Tibial nerve (tissue), 4 donors: Measurements from ENCODE around the gene NRL. TPM values are rescaled to one million over a fixed set of nuclear protein-coding genes. Genes with fewer than 3 reads are reported as not detected.
"Not testable (repeated sequence)": the region's sequence is repeated elsewhere in the genome, so short reads cannot be mapped to it uniquely, and the experiment has no call there.

Experiments
- DNase-seq, 2 donors: peaks; one replicate each; pipeline ENCODE4 v3.0.0-alpha.2; 2019; ENCODE audit warnings: low spot score in 2 of 2
- H3K27ac ChIP-seq, 4 donors: fragments of 200-600 bp; sonication (generic) in 3 of 4; one replicate each; pipeline ENCODE4 v1.5.1; 2017 to 2019; ENCODE audit warnings: mild to moderate bottlenecking in 1 of 4
- H3K27me3 ChIP-seq, 2 donors: fragments of 200-600 bp; sonication (generic) in 1 of 2; one replicate each; pipeline versions ENCODE4 v1.5.1 to v1.6.0; 2017 to 2019
- H3K36me3 ChIP-seq, 3 donors: fragments of 200-600 bp; sonication (generic); one replicate each; pipeline ENCODE4 v1.5.1; 2018 to 2019
- H3K4me1 ChIP-seq, 4 donors: fragments of 200-600 bp; sonication (generic) in 3 of 4; one replicate each; pipeline ENCODE4 v1.5.1; 2017 to 2019
- H3K4me3 ChIP-seq, 4 donors: fragments of 200-600 bp; sonication (generic) in 3 of 4; one replicate each; pipeline ENCODE4 v1.5.1; 2017 to 2019; ENCODE audit warnings: mild to moderate bottlenecking in 1 of 4, moderate library complexity in 1 of 4
- H3K9me3 ChIP-seq, 4 donors: fragments of 200-600 bp; sonication (generic) in 3 of 4; one replicate each; pipeline ENCODE4 v1.5.1; 2017 to 2019
- EP300 ChIP-seq, 2 donors: sonication (generic); formaldehyde crosslinking; IDR thresholded peaks; one replicate each; pipeline ENCODE4 v1.6.1; 2017; ENCODE audit warnings: antibody characterized with exemption in 2 of 2, mild to moderate bottlenecking in 1 of 2
- POLR2A ChIP-seq, 2 donors: fragments of 450-650 bp; IDR thresholded peaks; one replicate each; pipeline ENCODE4 v1.6.1; 2017; ENCODE audit warnings: antibody characterized with exemption in 2 of 2, mild to moderate bottlenecking in 2 of 2, moderate library complexity in 2 of 2
- WGBS, 2 donors: methylation state at CpG; one replicate each; pipeline ENCODE4 v1.1.5; 2018; 5-methylcytosine and 5-hydroxymethylcytosine counted together
- total RNA-seq, 4 donors: library from RNA; depleted of rRNA; stranded (reverse); fragments of >200 nt; gene quantifications; one replicate each; pipeline ENCODE4 v1.1.0, GENCODE V29; 2016
- TF ChIP-seq, protein P1 (sequence below), 5 experiments: fragments of 200-600 bp in 3 of 5; fragments of 450-650 bp in 2 of 5; sonication (generic) in 3 of 5; IDR thresholded peaks; one replicate each; pipeline ENCODE4 v1.5.1; 2016 to 2019; ENCODE audit warnings: antibody characterized with exemption in 5 of 5, mild to moderate bottlenecking in 3 of 5, moderate library complexity in 2 of 5

Gene NRL
- total RNA-seq, 4 donors from 2014 or later = 4.8 to 7.0 (median 5.9) TPM

GRCh38 chr14:24110523-24110922 lies 4.2 kb downstream of the NRL start:
- no peak overlapping the region for H3K27ac ChIP-seq
- no peak for TF ChIP-seq EP300 (IDR thresholded peaks at IDR 0.05)
- no peak for TF ChIP-seq POLR2A (IDR thresholded peaks at IDR 0.05)
- TF ChIP-seq, protein P1, sequence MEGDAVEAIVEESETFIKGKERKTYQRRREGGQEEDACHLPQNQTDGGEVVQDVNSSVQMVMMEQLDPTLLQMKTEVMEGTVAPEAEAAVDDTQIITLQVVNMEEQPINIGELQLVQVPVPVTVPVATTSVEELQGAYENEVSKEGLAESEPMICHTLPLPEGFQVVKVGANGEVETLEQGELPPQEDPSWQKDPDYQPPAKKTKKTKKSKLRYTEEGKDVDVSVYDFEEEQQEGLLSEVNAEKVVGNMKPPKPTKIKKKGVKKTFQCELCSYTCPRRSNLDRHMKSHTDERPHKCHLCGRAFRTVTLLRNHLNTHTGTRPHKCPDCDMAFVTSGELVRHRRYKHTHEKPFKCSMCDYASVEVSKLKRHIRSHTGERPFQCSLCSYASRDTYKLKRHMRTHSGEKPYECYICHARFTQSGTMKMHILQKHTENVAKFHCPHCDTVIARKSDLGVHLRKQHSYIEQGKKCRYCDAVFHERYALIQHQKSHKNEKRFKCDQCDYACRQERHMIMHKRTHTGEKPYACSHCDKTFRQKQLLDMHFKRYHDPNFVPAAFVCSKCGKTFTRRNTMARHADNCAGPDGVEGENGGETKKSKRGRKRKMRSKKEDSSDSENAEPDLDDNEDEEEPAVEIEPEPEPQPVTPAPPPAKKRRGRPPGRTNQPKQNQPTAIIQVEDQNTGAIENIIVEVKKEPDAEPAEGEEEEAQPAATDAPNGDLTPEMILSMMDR (IDR thresholded peaks at IDR 0.05) = no peak
- H3K36me3 ChIP-seq = no peaks in the 10 kb centered on the region
- H3K4me1 ChIP-seq = peaks cover 0 to 19% (median 1%) of the 10 kb centered on the region in 4 donors
- no peak overlapping the region for H3K4me3 ChIP-seq
- 48 to 60% methylated on average over 1 of the region's 1 CpG for WGBS, 2 donors
- no peaks in the 10 kb centered on the region for H3K9me3 ChIP-seq
- no peaks in the 10 kb centered on the region for H3K27me3 ChIP-seq
- DNase-seq = no peak

GRCh38 chr14:24110060-24110459 lies 4.7 kb downstream of the NRL start:
- DNase-seq = no peak
- WGBS, 2 donors = 85 to 89% methylated on average over 9 of the region's 9 CpGs

GRCh38 chr14:24108336-24108874 lies 6.3 kb downstream of the NRL start:
- Histone ChIP-seq H3K27me3 (no peaks in the 10 kb centered on the region), H3K9me3 (no peaks in the 10 kb centered on the region), H3K36me3 (peaks cover 0 to 17% (median 0%) of the 10 kb centered on the region in 3 donors), H3K4me3 (no peak overlapping the region), H3K4me1 (peaks cover 0 to 15% (median 0%) of the 10 kb centered on the region in 4 donors), H3K27ac (peak overlapping the region in 3 of 4 donors; percentile 4 to 17 (median 16))
- DNase-seq = no peak
- TF ChIP-seq, protein P1 (IDR thresholded peaks at IDR 0.05) = no peak
- no peak for TF ChIP-seq EP300 (IDR thresholded peaks at IDR 0.05)
- no peak for TF ChIP-seq POLR2A (IDR thresholded peaks at IDR 0.05)
- 34 to 52% methylated on average over 5 of the region's 5 CpGs for WGBS, 2 donors

More at GRCh38 chr14:24110060-24110459, 4.7 kb downstream of the NRL start:
- Histone ChIP-seq H3K27me3 (no peaks in the 10 kb centered on the region), H3K9me3 (no peaks in the 10 kb centered on the region), H3K4me3 (no peak overlapping the region), H3K36me3 (peaks cover 0 to 2% (median 0%) of the 10 kb centered on the region in 3 donors), H3K4me1 (peaks cover 0 to 16% (median 0%) of the 10 kb centered on the region in 4 donors), H3K27ac (no peak overlapping the region)
- TF ChIP-seq, protein P1 (IDR thresholded peaks at IDR 0.05) = no peak
- no peak for TF ChIP-seq EP300 (IDR thresholded peaks at IDR 0.05)
- no peak for TF ChIP-seq POLR2A (IDR thresholded peaks at IDR 0.05)

- H3K4me3 ChIP-seq = no peak overlapping the region
- no peak overlapping the region for H3K27ac ChIP-seq
- TF ChIP-seq EP300 (IDR thresholded peaks at IDR 0.05) (no peak), POLR2A (IDR thresholded peaks at IDR 0.05) (no peak)
- TF ChIP-seq, protein P1 (IDR thresholded peaks at IDR 0.05) = no peak
- H3K4me1 ChIP-seq = peaks cover 0 to 12% (median 0%) of the 10 kb centered on the region in 4 donors
- peaks cover 0 to 29% (median 0%) of the 10 kb centered on the region in 3 donors for H3K36me3 ChIP-seq
- no peaks in the 10 kb centered on the region for H3K9me3 ChIP-seq
- 87 to 89% methylated on average over 4 of the region's 4 CpGs for WGBS, 2 donors
- DNase-seq = no peak
- H3K27me3 ChIP-seq = no peaks in the 10 kb centered on the region
Measured at GRCh38 chr14:24106672-24107271, 8.0 kb downstream of the NRL start.

DNA sequence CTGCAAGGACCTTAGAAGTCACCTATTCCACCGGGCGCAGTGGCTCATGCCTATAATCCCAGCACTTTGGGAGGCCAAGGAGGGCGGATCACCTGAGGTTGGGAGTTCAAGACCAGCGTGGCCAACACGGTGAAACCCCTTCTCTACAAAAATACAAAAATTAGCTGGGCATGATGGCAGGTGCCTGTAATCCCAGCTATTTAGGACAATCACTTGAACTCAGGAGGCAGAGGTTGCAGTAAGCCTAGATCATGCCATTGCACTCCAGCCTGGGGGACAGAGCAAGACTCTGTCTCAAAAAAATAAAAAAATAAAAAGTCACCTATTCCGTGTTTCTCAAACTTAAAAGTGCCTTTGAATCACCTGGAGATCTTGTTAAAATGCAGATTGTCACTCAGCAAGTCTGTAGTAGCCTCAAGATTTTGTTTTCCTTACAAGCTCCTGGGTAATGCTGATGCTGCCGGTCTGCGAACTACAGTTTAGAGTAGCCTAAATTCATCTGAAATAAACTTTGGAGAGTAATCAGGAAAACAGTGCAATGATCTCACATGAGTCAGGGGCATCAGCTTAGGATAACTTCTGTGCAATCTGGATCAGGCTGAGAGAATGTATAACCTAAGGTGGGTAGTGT lies 9.0 kb downstream of the NRL start:
- DNase-seq, H3K27ac ChIP-seq: not testable (repeated sequence)
- WGBS, 2 donors = 91 to 92% methylated on average over 8 of the region's 8 CpGs

More for the DNA sequence above, 9.0 kb downstream of the NRL start:
- not testable (repeated sequence) for H3K27me3 ChIP-seq, H3K9me3 ChIP-seq, H3K4me3 ChIP-seq
- Histone ChIP-seq H3K36me3 (peaks cover 0 to 39% (median 0%) of the 10 kb centered on the region in 3 donors), H3K4me1 (peaks cover 0 to 12% (median 0%) of the 10 kb centered on the region in 4 donors)
